C4-2B (cell line): ENCODE results near the gene RAB5B.
"Not testable (repeated sequence)": the region's sequence is repeated elsewhere in the genome, so short reads cannot be mapped to it uniquely, and the experiment has no call there.

Source experiments
- H3K27ac ChIP-seq: fragments of 450-650 bp; 2 replicates; pipeline ENCODE4 v1.5.1; 2017
- ZFX ChIP-seq: fragments of 450-650 bp; IDR thresholded peaks from 2 replicates; pipeline ENCODE4 v1.6.1; 2017
- TF ChIP-seq, protein P1 (sequence below): fragments of 450-650 bp; conservative IDR thresholded peaks from 2 replicates; pipeline ENCODE4 v1.5.1; 2017; ENCODE audit warnings: mild to moderate bottlenecking

Gene RAB5B

DNA sequence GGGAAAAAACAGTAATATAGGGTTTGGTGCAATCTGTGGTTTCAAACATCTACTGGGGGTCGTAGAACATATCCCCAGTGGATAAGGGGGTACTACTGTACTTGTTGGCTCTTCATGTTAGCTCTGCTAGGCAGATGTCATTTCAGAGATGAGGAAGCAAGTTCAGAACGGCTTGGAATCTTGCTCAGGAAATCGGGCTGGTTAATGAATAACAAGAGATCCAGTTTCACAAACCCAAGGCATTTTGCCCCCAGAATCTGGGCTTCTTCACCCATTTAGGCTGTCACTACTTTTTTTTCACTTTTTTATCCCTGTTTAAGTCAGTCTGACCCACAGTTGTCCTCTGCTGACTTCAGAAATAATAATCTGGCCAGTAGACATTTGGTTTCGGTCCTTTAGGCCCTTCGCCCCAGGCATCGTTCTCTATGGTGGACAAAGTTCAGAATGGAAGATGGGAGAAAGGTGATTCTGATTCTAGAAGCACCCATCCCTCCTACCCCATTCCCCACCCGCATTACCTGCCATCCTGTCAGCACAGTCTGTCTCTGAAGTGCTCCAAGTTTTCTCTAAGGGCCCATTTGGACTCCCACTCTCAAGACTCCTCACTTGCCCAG is 27.7 kb downstream of the RAB5B start:
- no peak overlapping the region for H3K27ac ChIP-seq
- TF ChIP-seq ZFX = no peak
- TF ChIP-seq, protein P1, sequence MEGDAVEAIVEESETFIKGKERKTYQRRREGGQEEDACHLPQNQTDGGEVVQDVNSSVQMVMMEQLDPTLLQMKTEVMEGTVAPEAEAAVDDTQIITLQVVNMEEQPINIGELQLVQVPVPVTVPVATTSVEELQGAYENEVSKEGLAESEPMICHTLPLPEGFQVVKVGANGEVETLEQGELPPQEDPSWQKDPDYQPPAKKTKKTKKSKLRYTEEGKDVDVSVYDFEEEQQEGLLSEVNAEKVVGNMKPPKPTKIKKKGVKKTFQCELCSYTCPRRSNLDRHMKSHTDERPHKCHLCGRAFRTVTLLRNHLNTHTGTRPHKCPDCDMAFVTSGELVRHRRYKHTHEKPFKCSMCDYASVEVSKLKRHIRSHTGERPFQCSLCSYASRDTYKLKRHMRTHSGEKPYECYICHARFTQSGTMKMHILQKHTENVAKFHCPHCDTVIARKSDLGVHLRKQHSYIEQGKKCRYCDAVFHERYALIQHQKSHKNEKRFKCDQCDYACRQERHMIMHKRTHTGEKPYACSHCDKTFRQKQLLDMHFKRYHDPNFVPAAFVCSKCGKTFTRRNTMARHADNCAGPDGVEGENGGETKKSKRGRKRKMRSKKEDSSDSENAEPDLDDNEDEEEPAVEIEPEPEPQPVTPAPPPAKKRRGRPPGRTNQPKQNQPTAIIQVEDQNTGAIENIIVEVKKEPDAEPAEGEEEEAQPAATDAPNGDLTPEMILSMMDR = no peak

DNA sequence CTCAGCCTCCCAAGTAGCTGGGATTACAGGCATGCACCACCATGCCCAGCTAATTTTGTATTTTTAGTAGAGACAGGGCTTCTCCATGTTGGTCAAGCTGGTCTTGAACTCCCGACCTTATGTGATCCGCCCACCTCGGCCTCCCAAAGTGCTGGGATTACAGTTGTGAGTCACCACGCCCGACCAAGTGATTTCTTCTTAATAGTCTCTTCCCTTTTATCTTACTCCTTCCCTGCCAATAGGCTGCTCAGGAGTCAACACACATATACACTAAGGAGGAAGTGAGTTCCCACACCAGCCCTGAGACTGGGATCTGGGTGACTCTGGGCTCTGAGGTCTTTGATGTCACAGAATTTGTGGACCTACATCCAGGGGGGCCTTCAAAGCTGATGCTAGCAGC is 29.5 kb downstream of the RAB5B start:
- H3K27ac ChIP-seq = not testable (repeated sequence)

DNA sequence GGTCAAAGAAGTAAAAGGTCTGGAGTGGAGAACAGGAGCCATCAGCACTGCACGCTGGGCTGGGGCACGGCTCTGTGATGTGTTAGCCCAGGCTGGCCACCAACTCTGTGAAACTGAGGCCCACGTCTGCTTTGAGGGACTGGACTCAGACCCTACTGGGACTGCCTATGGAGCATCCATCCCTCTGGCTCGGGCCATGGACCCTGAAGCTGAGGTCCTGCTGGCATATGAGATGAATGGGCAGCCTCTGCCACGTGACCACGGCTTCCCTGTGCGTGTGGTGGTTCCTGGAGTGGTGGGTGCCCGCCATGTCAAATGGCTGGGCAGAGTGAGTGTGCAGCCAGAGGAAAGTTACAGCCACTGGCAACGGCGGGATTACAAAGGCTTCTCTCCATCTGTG is 30.3 kb downstream of the RAB5B start:
- TF ChIP-seq, protein P1 = no peak
- TF ChIP-seq ZFX = no peak
- H3K27ac ChIP-seq = no peak overlapping the region

DNA sequence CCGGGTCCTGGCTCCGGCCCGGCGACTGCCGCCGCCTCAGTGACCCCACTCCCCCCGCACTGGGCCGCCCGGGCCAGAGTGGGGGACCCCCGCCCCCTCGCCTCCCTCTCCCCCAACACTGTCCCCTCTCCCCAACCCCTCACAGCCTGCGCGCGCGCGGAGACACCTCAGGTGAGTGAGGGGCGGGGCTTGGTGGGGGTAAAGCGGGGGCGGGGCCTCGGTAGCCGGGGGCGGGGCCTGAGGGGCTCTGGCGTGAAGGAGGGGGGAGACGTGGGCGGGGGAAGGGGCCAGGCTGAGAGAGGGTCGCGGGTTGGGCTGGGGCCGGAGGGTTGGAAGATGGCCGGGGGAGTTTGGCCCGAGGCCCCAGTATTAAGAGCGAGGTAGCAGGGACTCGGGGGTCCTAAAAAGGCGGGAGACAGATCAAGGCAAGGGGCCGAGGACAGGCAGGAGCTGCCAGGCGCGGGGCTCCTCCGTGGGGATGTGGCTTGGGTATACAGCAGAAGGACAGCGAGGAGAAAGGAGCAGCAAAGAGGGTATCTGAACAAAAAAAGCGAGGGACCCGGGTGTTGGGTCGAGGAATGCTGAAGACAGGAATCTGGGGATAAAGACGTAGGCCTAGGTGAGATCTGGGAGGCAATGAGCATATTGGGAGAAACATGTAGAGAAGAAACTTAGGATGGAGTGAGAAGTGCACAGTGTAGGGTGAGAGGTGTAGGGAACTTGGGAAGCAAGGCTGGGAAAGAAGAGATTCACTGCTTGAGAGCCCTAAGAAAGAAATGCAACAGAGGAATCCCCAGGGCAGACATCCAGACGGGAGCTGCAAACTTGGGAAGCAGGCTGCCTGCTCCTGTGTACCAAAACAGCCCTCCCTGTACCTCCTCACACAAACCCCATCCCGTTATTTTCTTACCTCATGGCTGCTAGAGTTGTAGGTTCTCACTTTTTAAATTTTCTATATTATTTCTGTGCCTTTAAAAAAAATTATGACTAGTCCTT is 34.0 kb downstream of the RAB5B start:
- H3K27ac ChIP-seq = peak overlapping the region; percentile 71
- TF ChIP-seq ZFX = no peak
- TF ChIP-seq, protein P1 = no peak

DNA sequence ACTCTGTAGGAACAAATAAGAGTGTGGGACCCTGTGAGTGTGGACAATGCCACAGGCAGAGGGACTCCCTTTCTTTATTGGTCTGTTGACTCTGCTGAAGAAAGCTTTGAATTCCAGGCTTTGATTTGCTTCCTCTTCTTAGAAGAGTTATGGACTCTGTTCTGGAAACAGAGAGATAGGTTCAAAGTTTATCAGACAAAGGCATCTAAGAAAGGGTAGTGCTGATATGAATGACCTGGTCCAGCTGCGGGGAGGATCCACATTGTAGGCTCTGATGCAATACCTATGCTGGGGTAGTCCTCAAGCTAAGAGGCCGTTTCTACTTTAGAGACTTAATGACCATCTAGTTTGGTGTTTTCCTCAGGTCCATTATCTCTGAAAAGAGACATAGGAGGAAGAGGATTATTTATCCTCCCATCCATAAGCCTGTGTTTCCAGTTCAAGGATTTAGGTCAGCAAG is 36.3 kb downstream of the RAB5B start:
- H3K27ac ChIP-seq = no peak overlapping the region
- TF ChIP-seq, protein P1 = no peak
- no peak for TF ChIP-seq ZFX

DNA sequence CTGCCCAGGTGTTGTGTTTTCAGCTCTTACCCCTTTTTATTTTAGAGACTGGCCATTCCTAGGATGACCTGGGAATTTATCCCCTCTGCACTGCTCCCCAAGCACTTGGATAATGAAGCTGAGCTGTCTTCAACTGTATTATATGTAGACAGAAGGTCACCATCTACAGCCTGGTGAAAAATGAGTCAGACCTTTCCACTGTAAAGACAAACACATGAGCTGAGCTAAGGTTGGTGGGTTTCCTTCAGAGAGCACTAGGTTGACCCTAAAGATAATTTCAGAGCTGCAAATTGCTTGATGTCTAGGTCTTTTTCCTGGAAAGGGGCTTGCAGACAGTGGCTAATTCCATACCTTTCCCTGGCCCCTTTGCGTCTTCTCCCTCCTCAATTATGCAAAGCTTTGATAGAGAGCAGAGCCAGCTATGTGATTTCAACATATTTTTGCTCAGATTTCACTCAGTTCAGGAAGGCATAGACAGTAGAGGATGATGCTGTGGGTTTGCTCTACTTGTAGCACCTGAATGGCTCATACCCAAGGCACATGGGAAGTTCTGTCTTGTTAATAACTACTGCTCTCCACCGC is 37.7 kb downstream of the RAB5B start:
- H3K27ac ChIP-seq = no peak overlapping the region
- no peak for TF ChIP-seq ZFX
- TF ChIP-seq, protein P1 = no peak

DNA sequence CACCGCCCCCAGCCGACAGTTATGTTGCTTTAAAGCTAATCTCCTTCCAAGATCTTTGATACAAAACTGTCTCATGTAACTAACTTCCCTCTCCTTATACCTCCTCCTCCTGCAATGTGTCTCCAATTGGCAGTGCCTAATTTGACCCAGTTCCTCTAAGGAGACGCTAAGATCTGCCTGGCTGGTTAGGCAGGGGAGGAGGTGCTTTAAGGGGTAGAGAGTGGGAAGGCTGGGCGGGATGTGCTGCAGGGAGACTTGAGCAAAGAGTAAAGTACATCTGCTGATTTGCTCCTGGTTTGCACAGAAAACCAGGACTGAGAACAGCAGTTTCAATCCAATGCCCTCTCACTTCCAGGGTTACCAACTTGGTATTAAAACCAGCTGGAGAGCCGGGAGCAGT is 39.6 kb downstream of the RAB5B start:
- TF ChIP-seq, protein P1 = no peak
- TF ChIP-seq ZFX = no peak
- H3K27ac ChIP-seq = peak overlapping the region; percentile 13; the same call in 1 of the 2 replicates
